ENCODE data around the gene RNF224.

The RNF224 gene

GRCh38 chr9:137269231-137269772 lies 42.0 kb downstream of the RNF224 start:
- DNase-seq (ENCODE audit: extremely low read depth in 1 of 2, low read depth in 1 of 2): no peak

GRCh38 chr9:137270929-137271695 lies 43.8 kb downstream of the RNF224 start:
- DNase-seq (ENCODE audit: extremely low read depth in 1 of 2, low read depth in 1 of 2): no peak

DNA sequence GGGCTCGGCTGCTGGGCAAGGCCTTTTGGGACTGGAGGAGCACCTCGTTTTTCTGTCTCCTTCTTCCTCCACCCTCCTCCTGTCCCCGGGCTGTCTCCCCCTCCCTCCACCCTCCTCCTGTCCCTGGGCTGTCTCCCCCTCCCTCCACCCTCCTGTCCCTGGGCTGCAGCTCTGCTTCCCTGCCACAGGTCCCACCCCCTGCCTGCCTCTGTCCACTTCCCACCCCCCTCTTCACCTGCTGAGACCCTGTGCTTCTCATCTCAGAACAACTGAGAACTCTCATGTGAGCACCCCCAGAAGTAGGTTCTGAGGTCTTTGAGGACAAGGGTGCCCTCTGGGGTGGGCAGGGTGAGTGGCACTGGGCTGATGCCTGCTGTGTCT lies 44.4 kb downstream of the RNF224 start:
- no peak for DNase-seq (ENCODE audit: extremely low read depth in 1 of 2, low read depth in 1 of 2)

DNA sequence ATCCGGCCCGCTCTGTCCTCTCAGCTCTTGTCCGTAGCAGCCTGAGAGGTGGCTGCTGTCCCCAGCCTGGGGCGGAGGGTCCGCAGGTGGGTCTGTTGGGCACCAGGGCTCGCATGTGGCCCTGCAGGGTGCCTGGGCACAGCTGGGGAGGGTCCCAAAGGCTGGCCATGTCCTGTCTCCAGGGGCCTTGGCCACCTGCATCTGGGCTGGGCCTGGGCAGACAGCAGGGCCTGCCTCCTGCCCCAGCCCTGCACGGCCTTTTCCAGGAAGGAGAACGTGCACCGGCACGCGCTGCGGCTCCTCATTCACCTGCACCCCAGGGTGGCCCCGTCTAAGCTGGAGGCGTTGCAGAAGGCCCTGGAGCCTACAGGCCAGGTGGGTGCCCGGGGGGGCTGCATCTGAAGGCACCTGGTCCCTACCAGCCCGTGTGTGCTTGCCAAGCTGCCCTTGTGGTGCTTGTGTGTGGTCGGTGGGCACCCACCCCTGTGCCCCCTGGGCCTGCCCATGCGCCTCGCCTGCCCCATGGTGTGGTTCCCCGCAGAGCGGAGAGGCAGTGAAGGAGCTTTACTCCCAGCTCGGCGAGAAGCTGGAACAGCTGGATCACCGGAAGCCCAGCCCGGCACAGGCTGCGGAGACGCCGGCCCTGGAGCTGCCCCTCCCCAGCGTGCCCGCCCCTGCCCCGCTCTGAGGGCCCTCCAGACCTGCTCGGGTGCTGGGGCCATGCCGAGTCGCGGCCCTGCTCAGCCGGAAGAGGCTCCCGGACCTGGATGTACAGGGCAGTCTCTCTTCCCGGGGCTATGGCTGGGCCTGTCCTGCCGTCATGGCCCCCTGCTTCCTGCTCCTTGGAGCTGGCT lies 45.2 kb downstream of the RNF224 start:
- no peak for DNase-seq (ENCODE audit: extremely low read depth in 1 of 2, low read depth in 1 of 2)

DNA sequence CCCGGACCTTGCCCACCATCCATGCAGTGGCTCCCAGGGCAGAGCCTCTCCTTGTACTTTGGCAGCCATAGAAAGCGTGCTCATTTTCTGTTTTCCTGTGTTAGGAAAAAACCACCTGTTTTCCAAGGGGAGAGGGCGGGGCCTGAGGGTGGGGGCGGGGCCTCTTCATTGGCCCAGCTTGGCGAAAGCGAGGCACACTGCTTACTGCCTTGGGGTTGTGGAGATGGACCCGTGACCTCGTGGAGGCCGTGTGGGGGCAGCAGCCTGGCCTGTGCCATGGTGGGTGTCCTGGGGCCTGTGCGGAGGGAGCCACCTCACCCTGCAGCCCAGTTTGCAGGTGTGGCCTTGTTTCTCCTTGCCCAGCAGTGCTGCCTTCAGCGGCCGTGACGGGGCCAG lies 45.8 kb downstream of the RNF224 start:
- no peak for DNase-seq (ENCODE audit: extremely low read depth in 1 of 2, low read depth in 1 of 2)

GRCh38 chr9:137273611-137274320 lies 46.5 kb downstream of the RNF224 start:
- no peak for DNase-seq (ENCODE audit: extremely low read depth in 1 of 2, low read depth in 1 of 2)

- no peak for DNase-seq (ENCODE audit: extremely low read depth in 1 of 2, low read depth in 1 of 2)
These were observed 47.9 kb downstream of the RNF224 start for GRCh38 chr9:137275203-137275587.

GRCh38 chr9:137275588-137276472 lies 48.5 kb downstream of the RNF224 start:
- DNase-seq (ENCODE audit: extremely low read depth in 1 of 2, low read depth in 1 of 2): no peak

DNA sequence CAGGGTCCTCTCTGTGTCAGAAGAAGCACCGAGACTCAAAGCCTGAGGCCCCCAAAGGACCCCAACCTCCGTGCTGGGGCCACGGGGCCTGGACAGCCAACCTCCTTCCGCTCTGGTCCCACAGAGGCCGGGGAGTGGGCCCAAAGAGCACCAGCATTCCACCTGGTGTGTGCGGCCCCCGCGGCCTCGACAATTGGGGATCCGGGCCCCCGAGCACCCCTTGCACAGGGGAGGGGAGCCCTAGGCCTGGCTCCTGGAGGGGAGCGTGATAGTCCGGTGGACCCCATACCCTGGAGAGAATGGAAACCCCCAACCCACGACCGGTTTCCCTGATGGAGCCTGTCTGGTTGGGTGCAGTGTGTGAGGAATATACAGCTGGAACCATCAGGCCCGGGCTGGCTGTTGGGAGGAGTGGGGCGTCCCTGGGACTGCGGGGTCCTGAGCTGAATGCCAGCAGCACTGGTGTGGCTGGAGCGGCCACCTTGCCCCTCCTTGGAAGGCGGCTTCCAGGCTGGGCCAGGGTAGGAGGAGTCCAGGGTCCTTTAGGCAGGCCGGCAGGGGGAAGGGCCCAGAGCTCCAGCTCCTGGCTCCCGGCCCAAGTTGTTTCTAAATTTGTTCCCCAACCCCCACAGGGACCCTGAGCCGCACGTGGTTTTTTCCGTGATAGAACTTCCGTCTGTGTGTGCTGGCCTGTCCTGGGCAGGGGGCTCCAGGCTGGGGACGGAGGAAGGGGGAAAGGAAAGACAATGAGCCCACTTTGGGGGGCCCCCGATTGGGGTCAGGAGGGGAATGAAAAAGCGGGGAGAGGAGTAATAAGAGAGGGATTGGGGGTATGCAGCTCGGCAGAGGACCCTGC lies 49.4 kb downstream of the RNF224 start:
- DNase-seq (ENCODE audit: extremely low read depth in 1 of 2, low read depth in 1 of 2): no peak

DNA sequence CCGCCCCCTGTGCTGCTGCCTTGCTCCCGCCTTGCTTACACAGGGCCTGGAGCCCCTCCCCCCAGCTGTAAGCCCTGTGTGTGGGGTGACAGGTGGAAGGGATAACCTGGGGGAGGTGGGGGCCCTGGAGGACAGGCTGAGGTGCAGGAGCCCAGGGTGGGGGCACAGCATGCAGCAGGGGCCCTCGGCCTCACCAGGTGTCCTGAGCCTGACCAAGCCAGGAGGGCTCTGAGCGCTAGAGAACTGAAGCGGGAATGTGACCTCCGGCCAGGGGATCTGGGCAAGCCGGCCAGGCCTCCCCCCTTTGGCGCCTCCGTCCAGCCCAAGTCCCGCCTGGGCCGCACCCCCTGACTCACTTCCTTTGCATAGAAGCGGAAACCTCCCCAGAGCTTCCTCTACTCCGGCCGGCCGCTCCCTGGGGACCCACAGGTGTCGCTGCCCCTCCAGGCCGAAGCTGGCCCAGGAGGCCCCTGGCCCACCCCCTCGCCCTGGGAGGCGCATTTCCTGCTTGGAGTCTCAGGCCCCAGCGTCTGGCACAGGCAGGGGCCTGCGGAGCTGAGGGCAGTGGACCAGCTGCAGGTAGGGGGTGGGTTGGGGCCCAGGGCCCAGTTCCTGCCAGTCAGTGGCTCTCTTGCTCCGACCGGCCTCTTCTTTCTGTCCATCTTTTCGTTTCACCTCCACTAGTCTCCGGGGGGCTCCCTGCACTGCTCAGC lies 50.2 kb downstream of the RNF224 start, which contains the start of gene TOR4A:
Gene TOR4A (plus strand): TSS at position 398 of the 713 bp plus-strand sequence. CDS start 964 bp downstream, outside the sequence.
- DNase-seq (ENCODE audit: extremely low read depth in 1 of 2, low read depth in 1 of 2): no peak

DNA sequence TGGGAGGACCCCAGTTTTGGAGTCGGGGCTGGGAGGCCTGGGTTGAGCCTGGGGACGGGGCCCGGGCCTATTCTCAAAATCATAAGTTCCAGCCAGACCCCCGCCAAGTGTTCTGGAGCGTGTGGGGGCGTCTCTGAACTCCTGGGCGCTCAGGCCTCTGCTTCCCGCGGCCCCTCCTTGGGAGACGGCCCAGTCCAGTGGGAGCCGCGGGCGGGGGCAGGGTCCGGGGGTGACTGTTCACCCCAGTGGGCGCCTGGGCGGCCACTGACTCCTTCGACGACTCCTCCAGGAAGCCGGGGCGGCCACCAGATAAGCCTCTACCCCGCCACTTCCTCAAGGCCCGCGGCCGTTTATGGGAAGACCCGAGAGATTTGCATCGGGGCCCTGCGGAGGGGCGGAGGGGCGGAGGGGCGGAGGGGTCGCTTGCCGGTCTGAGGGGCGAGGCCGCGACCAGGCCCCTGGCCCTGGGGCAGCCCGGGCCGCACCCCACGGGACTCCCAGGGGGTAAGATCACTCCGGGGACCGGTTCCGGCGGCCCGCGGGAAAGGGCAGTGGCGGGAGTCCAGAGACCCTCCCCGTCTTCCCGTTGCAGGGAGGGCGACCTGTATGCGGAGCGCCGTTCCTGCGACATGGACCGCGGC lies 50.9 kb downstream of the RNF224 start:
- DNase-seq (ENCODE audit: extremely low read depth in 1 of 2, low read depth in 1 of 2): no peak
